ENCODE results near the gene FAM114A2. TPM values are rescaled to one million over a fixed set of nuclear protein-coding genes. Genes with fewer than 3 reads are reported as not detected.

FAM114A2 gene
- total and polyA plus RNA-seq, 2 donors (not counting 1 experiment from before 2014, with no cell fraction given) = 28.0 to 33.9 TPM

GRCh38 chr5:154010660-154011059 is 28.1 kb downstream of the FAM114A2 start:
- Histone ChIP-seq H3K27me3 (ENCODE audit: control insufficient read depth, insufficient read depth, low read length) (no peaks in the 10 kb centered on the region), H2AFZ (ENCODE audit: low read length) (no peak overlapping the region), H3K9me3 (ENCODE audit: control insufficient read depth, insufficient read depth, low read depth, low read length) (no peaks in the 10 kb centered on the region), H4K20me1 (ENCODE audit: control insufficient read depth, extremely low read depth, insufficient read depth, low read length) (no peaks in the 10 kb centered on the region), H3K27ac (ENCODE audit: insufficient read depth, low read length) (no peak overlapping the region), H3K4me1 (ENCODE audit: control insufficient read depth, extremely low read depth, insufficient read depth, low read length) (no peaks in the 10 kb centered on the region), H3K79me2 (ENCODE audit: control insufficient read depth, insufficient read depth, low read length) (no peaks in the 10 kb centered on the region), H3K4me3 (replicated peaks in 1 of 4; ENCODE audit: control extremely low read depth in 1 of 4, insufficient read depth in 1 of 4, low read depth in 3 of 4, low read length in 4 of 4) (no peak overlapping the region), H3K36me3 (ENCODE audit: control insufficient read depth, insufficient read depth, low read length) (no peaks in the 10 kb centered on the region), H3K9ac (ENCODE audit: insufficient read depth, low read length) (no peak overlapping the region), H3K4me2 (ENCODE audit: extremely low read depth, insufficient read depth, low read length) (no peak overlapping the region)
- no peak for DNase-seq (ENCODE audit: low read depth in 2 of 2)
- TF ChIP-seq, protein P1, sequence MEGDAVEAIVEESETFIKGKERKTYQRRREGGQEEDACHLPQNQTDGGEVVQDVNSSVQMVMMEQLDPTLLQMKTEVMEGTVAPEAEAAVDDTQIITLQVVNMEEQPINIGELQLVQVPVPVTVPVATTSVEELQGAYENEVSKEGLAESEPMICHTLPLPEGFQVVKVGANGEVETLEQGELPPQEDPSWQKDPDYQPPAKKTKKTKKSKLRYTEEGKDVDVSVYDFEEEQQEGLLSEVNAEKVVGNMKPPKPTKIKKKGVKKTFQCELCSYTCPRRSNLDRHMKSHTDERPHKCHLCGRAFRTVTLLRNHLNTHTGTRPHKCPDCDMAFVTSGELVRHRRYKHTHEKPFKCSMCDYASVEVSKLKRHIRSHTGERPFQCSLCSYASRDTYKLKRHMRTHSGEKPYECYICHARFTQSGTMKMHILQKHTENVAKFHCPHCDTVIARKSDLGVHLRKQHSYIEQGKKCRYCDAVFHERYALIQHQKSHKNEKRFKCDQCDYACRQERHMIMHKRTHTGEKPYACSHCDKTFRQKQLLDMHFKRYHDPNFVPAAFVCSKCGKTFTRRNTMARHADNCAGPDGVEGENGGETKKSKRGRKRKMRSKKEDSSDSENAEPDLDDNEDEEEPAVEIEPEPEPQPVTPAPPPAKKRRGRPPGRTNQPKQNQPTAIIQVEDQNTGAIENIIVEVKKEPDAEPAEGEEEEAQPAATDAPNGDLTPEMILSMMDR (conservative IDR thresholded peaks at IDR 0.05 in 1 of 2, IDR thresholded peaks at IDR 0.05 in 1 of 2; ENCODE audit: low read depth in 1 of 2, low read length in 2 of 2) = no peak
- TF ChIP-seq EZH2 (IDR thresholded peaks at IDR 0.05; ENCODE audit: low read length, missing control alignments) = no peak

- TF ChIP-seq, protein P1 (conservative IDR thresholded peaks at IDR 0.05 in 1 of 2, IDR thresholded peaks at IDR 0.05 in 1 of 2; ENCODE audit: low read depth in 1 of 2, low read length in 2 of 2) = no peak
- TF ChIP-seq EZH2 (IDR thresholded peaks at IDR 0.05; ENCODE audit: low read length, missing control alignments) = no peak
- H3K4me3 ChIP-seq (replicated peaks in 1 of 4; ENCODE audit: control extremely low read depth in 1 of 4, insufficient read depth in 1 of 4, low read depth in 3 of 4, low read length in 4 of 4) = no peak overlapping the region
- H3K9ac ChIP-seq (ENCODE audit: insufficient read depth, low read length) = no peak overlapping the region
- no peak overlapping the region for H3K4me2 ChIP-seq (ENCODE audit: extremely low read depth, insufficient read depth, low read length)
- H3K9me3 ChIP-seq (ENCODE audit: control insufficient read depth, insufficient read depth, low read depth, low read length) = no peaks in the 10 kb centered on the region
- H4K20me1 ChIP-seq (ENCODE audit: control insufficient read depth, extremely low read depth, insufficient read depth, low read length) = no peaks in the 10 kb centered on the region
- no peak for DNase-seq (ENCODE audit: low read depth in 2 of 2)
- H2AFZ ChIP-seq (ENCODE audit: low read length) = no peak overlapping the region
- H3K79me2 ChIP-seq (ENCODE audit: control insufficient read depth, insufficient read depth, low read length) = no peaks in the 10 kb centered on the region
- H3K27me3 ChIP-seq (ENCODE audit: control insufficient read depth, insufficient read depth, low read length) = no peaks in the 10 kb centered on the region
- H3K4me1 ChIP-seq (ENCODE audit: control insufficient read depth, extremely low read depth, insufficient read depth, low read length) = no peaks in the 10 kb centered on the region
- H3K36me3 ChIP-seq (ENCODE audit: control insufficient read depth, insufficient read depth, low read length) = no peaks in the 10 kb centered on the region
- no peak overlapping the region for H3K27ac ChIP-seq (ENCODE audit: insufficient read depth, low read length)
Measured at GRCh38 chr5:154005648-154006047, 33.1 kb downstream of the FAM114A2 start.

DNA sequence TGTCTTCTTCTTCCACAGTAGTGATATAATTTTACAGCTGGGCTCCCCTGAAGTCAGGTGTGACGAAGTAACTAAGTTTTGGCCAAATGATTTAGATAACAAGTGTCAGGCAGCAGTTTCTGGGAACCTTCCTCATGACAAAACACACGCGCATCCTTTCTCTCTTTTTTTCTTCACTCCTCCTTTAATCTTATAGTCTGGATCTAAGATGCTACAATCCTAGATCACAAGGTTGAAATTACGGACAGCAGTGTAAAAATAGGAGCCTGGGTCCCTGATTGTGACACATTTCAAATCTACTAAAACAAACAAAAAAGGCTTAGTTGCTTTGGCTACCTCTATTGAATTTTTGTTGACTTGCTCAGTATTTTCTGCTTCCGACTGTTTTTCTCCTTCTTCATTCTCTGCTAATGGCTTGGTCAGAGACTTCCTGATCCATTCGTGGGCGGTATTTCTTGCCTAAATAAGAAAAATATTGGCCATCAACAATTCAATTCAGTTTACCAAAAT is 36.1 kb downstream of the FAM114A2 start:
- Histone ChIP-seq H3K4me3 (replicated peaks in 1 of 4; ENCODE audit: control extremely low read depth in 1 of 4, insufficient read depth in 1 of 4, low read depth in 3 of 4, low read length in 4 of 4) (no peak overlapping the region), H3K27ac (ENCODE audit: insufficient read depth, low read length) (peak overlapping the region; percentile 4), H3K36me3 (ENCODE audit: control insufficient read depth, insufficient read depth, low read length) (no peaks in the 10 kb centered on the region), H3K9me3 (ENCODE audit: control insufficient read depth, insufficient read depth, low read depth, low read length) (no peaks in the 10 kb centered on the region), H3K79me2 (ENCODE audit: control insufficient read depth, insufficient read depth, low read length) (no peaks in the 10 kb centered on the region), H3K4me2 (ENCODE audit: extremely low read depth, insufficient read depth, low read length) (no peak overlapping the region), H3K4me1 (ENCODE audit: control insufficient read depth, extremely low read depth, insufficient read depth, low read length) (no peaks in the 10 kb centered on the region), H3K9ac (ENCODE audit: insufficient read depth, low read length) (no peak overlapping the region), H4K20me1 (ENCODE audit: control insufficient read depth, extremely low read depth, insufficient read depth, low read length) (no peaks in the 10 kb centered on the region), H2AFZ (ENCODE audit: low read length) (no peak overlapping the region), H3K27me3 (ENCODE audit: control insufficient read depth, insufficient read depth, low read length) (no peaks in the 10 kb centered on the region)
- no peak for TF ChIP-seq EZH2 (IDR thresholded peaks at IDR 0.05; ENCODE audit: low read length, missing control alignments)
- TF ChIP-seq, protein P1 (conservative IDR thresholded peaks at IDR 0.05 in 1 of 2, IDR thresholded peaks at IDR 0.05 in 1 of 2; ENCODE audit: low read depth in 1 of 2, low read length in 2 of 2) = no peak
- no peak for DNase-seq (ENCODE audit: low read depth in 2 of 2)

Data from fibroblast of lung (primary cell).